ENCODE measurements around the gene CHRNA9.
"Not testable (repeated sequence)": the region's sequence is repeated elsewhere in the genome, so short reads cannot be mapped to it uniquely, and the experiment has no call there.

CHRNA9 gene

GRCh38 chr4:40334591-40335524 is at the start of gene CHRNA9:
Gene CHRNA9, plus strand, starts transcription at chr4:40335333. Its CDS starts 135 bp downstream, at chr4:40335468.
- no peak for DNase-seq (ENCODE audit: low read depth in 1 of 2, low spot score in 1 of 2)

GRCh38 chr4:40285692-40286091 is 49.4 kb upstream of the CHRNA9 start:
- no peak for DNase-seq (ENCODE audit: low read depth in 1 of 2, low spot score in 1 of 2)

- DNase-seq (ENCODE audit: low read depth in 1 of 2, low spot score in 1 of 2) = no peak
These were observed 46.6 kb upstream of the CHRNA9 start for GRCh38 chr4:40288566-40288965.

- DNase-seq (ENCODE audit: low read depth in 1 of 2, low spot score in 1 of 2) = peak in 1 of 2 donors; percentile 51
These were observed 45.6 kb upstream of the CHRNA9 start for GRCh38 chr4:40289366-40290188.

GRCh38 chr4:40290611-40291186 is 44.4 kb upstream of the CHRNA9 start:
- DNase-seq (ENCODE audit: low read depth in 1 of 2, low spot score in 1 of 2) = not testable (repeated sequence)

GRCh38 chr4:40292313-40292759 is 42.8 kb upstream of the CHRNA9 start:
- DNase-seq (ENCODE audit: low read depth in 1 of 2, low spot score in 1 of 2) = no peak

GRCh38 chr4:40294339-40294738 is 40.8 kb upstream of the CHRNA9 start:
- no peak for DNase-seq (ENCODE audit: low read depth in 1 of 2, low spot score in 1 of 2)

- not testable (repeated sequence) for DNase-seq (ENCODE audit: low read depth in 1 of 2, low spot score in 1 of 2)
These were observed 40.1 kb upstream of the CHRNA9 start for GRCh38 chr4:40295030-40295429.

- DNase-seq (ENCODE audit: low read depth in 1 of 2, low spot score in 1 of 2) = no peak
These were observed 39.6 kb upstream of the CHRNA9 start for GRCh38 chr4:40295572-40295971.

- DNase-seq (ENCODE audit: low read depth in 1 of 2, low spot score in 1 of 2) = no peak
These were observed 36.0 kb upstream of the CHRNA9 start for GRCh38 chr4:40299126-40299525.

GRCh38 chr4:40299811-40300292 is 35.3 kb upstream of the CHRNA9 start:
- no peak for DNase-seq (ENCODE audit: low read depth in 1 of 2, low spot score in 1 of 2)

GRCh38 chr4:40300371-40301162 is 34.6 kb upstream of the CHRNA9 start:
- no peak for DNase-seq (ENCODE audit: low read depth in 1 of 2, low spot score in 1 of 2)

GRCh38 chr4:40301603-40302002 is 33.5 kb upstream of the CHRNA9 start:
- DNase-seq (ENCODE audit: low read depth in 1 of 2, low spot score in 1 of 2) = no peak

GRCh38 chr4:40303751-40304150 is 31.4 kb upstream of the CHRNA9 start:
- DNase-seq (ENCODE audit: low read depth in 1 of 2, low spot score in 1 of 2) = no peak

GRCh38 chr4:40305328-40306170 is 29.6 kb upstream of the CHRNA9 start:
- peak in 1 of 2 donors; percentile 46 for DNase-seq (ENCODE audit: low read depth in 1 of 2, low spot score in 1 of 2)

- DNase-seq (ENCODE audit: low read depth in 1 of 2, low spot score in 1 of 2) = no peak
These were observed 28.9 kb upstream of the CHRNA9 start for GRCh38 chr4:40306226-40306625.

GRCh38 chr4:40306976-40307375 is 28.2 kb upstream of the CHRNA9 start:
- no peak for DNase-seq (ENCODE audit: low read depth in 1 of 2, low spot score in 1 of 2)

GRCh38 chr4:40307627-40308497 is 27.3 kb upstream of the CHRNA9 start:
- DNase-seq (ENCODE audit: low read depth in 1 of 2, low spot score in 1 of 2) = peak; percentile 24 to 53
